Measurements from ENCODE around the gene GCC1.

Gene GCC1

GRCh38 chr7:127539116-127539515 is 46.3 kb downstream of the GCC1 start:
- no peak for DNase-seq

- peak; percentile 27 for DNase-seq
Observed at GRCh38 chr7:127536741-127537140, 48.7 kb downstream of the GCC1 start.

GRCh38 chr7:127536394-127536691 is 49.1 kb downstream of the GCC1 start:
- DNase-seq: no peak

GRCh38 chr7:127535546-127536393 is 49.6 kb downstream of the GCC1 start:
- DNase-seq: no peak

GRCh38 chr7:127534636-127535035 is 50.8 kb downstream of the GCC1 start:
- DNase-seq: no peak

- no peak for DNase-seq
Observed at GRCh38 chr7:127532736-127533135, 52.7 kb downstream of the GCC1 start.

- no peak for DNase-seq
Observed at GRCh38 chr7:127532151-127532550, 53.2 kb downstream of the GCC1 start.

Measured in right kidney (tissue), 1 donor.